Inferior parietal cortex (tissue), 1 donor: ENCODE results near the gene CACHD1.

ENCODE experiments used
- DNase-seq: peaks from one replicate; pipeline ENCODE4 v3.0.0-alpha.2; 2016; ENCODE audit errors: extremely low spot score

CACHD1 gene

DNA sequence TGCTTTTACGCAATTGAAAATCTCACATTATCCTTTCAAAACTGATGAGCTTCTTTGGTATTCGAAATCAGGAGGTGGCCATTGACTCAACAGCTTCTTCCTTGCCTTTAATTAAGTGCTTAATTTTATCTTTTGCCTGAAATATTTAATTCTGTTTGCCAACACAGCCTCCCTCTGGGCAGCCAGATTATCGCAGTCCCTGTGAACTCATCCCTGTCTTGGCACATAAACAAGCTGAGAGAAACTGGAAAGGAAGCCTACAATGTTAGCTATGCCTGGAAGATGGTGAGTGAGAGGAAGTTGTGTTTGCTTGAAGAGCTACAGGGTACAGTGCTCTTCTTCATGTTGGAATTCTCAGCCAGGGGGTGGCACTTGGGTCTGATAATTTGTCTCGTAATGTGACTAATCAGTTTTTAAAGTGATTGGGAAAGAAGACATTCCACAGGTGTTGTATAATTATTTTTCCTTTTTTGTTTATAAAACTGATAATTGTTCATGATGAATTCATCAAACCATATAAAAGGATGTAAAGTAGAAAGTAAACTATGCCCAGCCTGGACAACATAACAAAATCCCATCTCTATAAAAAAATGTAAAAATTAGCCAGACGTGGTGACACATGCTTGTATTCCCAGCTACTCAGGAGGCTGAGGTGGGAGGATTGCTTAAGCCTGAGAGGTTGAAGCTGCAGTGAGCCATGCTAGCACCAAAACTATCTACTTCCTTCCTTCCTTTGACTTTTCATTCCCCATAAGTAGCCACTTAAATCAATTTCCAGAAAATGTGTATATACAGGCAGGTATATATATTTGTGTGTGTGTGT is 184.8 kb downstream of the CACHD1 start:
- DNase-seq: no peak

DNA sequence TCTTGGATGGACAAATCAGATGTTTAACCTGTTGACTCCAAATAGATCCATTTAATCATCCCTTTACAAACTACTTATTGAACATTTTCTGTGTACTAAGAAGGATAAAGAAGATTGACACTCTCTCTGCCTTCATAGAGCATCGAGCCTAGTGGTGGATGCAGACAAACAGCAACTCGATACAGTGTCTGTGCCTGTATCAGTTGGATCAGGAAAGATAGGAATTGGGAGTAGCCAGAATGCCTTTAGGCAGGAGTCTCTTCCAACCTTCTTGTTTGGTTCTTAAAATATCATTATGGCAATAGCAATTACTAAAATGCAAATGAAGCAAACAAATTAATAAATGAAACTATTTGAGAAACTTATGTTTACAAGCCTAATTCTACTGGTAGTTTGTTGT is 185.9 kb downstream of the CACHD1 start:
- no peak for DNase-seq

DNA sequence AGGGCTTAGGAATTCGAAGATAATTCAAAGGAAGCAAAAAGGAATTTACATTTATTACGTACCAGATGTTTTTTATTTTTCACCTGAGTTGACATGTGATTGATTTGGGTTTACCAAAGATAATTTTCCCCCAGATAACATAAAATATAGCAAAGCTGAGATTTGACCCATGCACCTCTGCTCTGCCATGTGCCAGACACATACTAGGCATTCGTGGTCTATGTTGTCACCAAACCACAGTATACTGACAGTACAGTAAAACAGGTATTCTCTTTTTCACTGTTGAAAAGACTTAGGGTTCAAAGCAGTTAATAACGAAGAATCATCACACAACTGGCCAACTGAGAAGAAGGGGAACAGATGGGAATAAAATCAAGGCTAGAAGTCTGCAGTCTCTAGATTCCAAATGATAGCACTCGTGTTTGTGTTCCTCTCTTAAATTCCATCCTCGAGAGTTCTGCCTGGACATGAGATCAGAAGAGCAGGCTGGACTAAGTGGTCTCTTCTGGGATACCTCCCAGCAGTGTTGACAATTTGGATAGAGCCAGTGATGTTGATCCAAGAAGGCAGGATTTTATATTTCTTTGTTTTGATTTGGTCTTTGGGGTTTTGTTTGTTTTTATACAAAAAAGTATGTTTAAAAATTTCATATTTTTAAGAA is 189.7 kb downstream of the CACHD1 start:
- no peak for DNase-seq

DNA sequence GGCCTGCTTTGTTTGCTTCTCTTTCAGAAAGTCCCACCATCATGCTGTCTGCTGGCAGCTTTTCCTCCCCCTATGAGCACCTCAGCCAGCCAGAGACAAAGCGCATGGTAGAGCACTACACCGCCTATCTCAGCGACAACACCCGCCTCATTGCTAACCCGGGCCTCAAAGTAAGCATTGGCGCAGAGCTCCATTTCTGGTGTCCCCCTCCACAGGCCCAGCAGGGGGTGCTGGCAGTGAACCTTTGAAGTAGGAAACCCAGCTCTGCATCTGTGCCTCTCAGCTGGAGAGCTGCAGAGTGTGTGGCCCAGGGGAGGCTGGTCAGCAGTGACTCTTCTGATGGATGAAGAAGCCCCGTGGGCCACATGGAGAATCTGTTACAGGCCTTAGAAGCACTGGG is 193.7 kb downstream of the CACHD1 start:
- DNase-seq: no peak

DNA sequence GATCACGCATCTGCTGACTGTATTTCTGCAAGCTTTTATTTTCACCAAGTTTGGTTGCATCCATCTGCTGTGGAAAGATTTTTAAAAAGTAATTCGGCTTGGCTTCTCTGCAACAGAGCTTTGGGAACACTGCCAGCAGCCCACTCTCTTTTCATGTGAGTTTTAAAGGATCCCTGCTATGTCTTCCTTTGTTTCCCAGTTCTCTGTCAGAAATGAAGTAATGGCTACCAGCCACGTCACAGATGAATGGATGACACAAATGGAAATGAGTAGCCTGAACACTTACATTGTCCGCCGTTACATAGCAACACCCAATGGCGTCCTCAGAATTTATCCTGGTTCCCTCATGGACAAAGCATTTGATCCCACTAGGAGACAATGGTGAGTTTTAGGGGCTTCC is 194.4 kb downstream of the CACHD1 start:
- no peak for DNase-seq

DNA sequence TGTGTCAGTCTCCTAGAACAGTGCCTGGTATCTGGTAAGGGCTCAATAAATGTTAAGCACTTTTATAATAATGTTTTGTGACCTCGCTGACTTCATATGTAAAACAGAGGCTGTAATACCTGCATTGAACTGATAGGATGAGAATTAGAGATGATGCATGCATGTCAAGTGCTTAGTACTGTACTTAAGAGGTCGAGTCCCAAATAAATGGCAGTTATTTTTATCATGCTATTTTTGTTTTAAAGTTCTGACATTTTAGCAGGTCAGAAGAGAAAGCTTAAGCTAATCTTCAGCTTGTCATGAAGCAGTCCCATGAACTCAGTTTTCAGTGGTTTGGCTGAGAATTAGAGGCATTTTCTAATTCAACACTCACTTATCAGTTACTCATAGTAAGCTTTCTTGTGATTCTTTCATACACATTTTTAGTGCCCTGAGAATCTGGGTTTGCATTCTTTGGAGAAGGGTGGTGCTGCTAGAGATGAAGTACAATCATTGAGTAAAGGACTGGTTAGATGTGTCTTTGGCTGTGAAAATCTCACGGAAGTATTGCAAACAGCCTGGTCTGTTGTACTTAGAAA is 199.3 kb downstream of the CACHD1 start:
- no peak for DNase-seq

DNA sequence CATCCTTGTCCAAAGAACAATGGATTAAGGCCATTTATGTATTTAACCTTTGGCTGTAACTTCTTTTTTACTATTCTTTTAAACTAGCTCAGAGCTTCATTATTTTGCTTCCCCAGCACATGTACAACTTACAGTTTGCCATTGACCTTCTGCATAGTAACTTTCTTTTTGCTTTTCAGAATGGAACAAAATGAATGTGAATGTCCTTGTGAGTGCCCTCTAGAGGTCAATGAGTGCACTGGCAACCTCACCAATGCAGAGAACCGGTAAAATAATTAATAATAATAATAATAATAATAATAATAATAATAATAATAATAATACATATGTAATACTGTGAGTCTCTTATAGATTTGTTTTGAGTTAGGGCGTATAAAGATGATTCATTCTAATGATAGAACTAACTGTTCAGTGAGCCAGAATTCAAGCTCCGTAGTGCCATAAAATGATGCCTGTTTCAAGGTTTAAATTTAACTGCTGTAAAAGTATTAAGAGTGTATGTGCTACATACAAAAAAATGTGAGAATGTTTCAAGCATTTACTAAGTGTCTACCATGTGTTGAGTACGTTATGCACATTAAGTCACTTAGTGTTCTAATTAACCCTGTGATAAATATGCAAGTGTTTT is 205.9 kb downstream of the CACHD1 start:
- no peak for DNase-seq

DNA sequence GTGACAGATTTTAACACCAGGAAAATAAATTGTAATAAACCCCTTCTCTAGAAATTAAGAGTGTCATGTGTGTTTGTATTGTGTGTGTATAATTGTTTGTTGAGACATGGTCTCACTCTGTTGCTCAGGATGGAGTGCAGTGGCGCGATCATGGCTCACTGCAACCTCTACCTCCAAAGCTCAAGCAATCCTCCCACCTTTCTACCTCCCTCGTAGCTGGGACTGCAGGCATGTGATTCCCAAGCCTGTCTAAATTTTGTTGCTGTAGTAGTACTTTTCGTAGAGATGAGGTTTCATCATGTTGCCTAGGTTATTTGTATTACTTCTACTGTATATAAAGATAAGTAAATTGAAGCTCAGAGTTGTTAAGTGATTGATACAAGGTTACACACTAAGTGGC is 206.5 kb downstream of the CACHD1 start:
- no peak for DNase-seq

DNA sequence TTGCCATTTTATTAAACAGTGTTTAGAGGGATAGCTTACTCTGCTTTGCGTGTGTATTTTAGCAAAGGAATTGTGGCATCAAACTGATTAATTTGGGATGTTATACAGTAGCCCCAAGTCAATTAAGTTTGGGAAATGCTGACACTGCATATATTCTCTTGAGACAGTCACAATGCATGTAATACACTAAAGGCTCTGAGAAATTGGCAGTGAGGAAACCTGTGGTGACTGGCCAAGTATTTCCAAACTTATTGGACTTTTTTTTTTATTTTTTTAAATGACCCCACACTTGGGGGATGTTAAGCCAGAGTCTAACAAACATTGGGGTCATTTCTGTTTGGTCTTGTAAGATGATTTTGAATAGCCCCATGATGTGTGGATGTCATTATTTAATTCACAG is 207.6 kb downstream of the CACHD1 start:
- no peak for DNase-seq

DNA sequence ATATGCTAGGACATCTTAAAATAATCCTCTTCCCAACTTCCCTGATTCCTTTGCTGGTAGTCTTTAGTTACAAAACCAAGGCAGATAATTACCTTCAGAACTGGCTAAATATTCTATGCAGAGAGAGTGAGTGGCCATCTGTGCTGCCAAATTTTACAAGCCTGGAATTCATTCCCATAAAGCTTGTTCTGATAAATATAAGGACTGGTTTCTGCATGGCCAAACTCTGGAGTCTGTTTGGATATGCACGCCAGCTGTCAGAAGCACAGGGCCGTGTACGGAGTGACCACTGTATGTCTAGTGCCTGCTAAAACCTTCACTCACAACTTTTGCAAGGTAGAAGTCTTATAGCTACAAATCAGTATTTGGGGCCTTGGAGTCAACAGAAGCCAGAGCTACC is 208.4 kb downstream of the CACHD1 start:
- DNase-seq: no peak

DNA sequence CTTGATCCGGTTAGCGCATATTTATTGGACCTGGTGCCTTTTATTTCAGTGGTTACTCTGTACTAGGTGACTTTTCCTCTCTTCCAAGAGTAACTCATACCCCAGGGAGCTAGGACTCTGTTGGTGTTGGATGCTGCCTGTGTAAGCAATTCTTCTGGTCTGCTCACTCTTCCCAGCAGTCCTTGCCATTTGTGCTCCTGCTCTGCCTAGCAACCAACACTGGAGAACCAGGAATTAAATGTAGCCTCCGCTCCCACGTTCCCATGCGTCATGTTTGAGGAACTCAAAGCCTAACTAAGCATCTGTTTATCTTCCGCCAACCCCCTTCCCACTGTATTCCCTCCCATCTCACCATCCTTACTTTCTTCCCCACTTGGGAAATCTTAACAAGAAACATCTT is 209.2 kb downstream of the CACHD1 start:
- no peak for DNase-seq

DNA sequence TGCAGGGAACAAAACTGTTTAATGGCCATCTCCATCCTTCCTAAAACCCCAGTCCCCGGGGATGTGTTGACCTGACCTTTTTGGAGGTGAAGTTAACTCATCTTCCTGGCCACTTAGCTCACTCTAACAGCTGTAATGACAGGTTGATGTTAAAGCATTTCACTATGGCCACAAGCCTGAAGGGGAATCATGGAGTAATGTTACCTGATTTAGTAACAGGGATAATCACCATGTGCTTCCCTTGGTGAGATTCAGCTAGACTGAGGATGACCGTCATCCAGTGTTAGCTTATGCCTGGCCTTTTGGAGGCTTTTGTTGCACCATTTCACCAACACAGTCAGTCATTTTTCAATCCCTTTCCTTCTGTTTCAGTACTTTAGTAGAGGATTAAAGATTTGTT is 210.7 kb downstream of the CACHD1 start:
- DNase-seq: no peak

DNA sequence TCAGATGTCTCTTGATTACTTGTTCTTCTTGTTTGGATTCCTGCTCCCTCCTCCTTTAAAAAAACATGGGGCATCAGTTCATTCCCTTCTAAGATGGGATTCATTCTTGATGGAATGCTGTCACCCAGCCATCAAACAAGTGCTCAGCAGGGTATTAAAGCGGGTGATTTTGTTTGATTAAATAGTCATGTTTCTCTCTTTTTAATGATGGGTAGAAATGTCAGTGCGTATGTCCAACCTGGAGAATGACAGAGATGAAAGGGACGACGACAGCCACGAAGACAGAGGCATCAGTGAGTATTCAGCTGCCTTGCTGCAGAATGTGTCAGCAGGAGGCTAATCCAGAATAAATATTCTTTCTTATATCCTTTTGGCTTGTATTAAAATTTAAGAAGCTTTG is 211.1 kb downstream of the CACHD1 start:
- DNase-seq: no peak

DNA sequence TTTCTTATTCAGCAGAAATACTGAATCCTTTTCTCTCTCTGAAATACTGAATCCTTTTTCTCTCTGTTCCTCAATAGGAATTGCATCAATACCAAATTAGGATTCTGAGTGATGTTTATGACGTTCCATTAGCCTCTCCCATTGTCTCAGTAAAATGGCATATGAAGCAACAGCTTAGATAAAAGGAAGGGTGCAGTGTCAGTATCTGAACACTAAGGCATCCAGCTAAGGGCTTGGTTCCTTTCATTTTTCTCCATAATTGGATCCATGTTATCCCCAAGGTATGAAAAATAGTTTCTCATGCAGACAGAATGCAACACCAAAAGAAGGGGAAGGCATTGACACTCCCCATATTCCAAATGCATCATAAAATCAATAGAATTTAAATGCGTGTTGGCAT is 213.5 kb downstream of the CACHD1 start:
- no peak for DNase-seq

DNA sequence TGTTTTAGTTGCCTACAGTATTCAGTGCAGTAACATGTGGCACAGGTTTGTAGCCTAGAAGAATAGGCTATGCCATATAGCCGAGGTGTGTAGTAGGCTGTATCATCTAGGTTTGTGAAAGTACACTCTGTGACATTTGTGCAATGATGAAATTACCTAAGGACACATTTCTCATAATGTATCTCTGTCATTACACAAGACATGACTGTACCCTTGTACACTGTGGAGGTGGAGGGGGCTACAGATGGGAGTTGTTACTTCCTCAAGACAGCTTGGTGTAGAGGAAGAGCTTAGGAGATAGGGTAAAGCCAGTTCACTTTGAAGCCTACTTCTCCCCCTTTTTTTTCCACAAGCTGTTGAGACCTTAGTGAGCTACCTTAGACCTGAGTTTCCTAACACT is 215.3 kb downstream of the CACHD1 start:
- DNase-seq: no peak

DNA sequence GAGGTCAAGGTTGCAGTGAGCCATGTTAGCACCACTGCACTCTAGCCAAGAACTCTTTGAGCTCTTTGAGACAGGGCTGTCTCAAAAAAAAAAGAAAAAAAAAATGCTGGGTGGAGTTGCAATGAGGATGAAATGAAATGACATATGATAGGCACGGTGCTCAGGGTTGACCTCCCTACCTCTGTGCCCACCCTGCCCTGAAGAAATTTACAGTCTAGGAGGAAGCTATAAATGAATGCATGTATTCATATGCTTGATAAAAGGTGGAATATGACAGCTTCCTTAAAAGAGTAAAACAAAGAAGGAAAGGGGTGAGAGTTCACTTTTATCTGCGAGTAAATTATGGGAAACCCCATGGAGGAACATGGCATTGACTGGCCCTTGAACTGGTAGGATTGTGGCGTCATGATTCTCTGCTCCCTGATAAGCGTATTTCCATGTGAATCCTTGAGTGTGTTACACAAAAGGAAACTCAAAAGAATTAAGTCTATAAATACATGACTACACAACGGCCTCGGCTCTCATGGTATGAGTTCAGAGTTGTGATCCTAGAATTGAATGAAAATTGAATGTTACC is 215.9 kb downstream of the CACHD1 start:
- no peak for DNase-seq

DNA sequence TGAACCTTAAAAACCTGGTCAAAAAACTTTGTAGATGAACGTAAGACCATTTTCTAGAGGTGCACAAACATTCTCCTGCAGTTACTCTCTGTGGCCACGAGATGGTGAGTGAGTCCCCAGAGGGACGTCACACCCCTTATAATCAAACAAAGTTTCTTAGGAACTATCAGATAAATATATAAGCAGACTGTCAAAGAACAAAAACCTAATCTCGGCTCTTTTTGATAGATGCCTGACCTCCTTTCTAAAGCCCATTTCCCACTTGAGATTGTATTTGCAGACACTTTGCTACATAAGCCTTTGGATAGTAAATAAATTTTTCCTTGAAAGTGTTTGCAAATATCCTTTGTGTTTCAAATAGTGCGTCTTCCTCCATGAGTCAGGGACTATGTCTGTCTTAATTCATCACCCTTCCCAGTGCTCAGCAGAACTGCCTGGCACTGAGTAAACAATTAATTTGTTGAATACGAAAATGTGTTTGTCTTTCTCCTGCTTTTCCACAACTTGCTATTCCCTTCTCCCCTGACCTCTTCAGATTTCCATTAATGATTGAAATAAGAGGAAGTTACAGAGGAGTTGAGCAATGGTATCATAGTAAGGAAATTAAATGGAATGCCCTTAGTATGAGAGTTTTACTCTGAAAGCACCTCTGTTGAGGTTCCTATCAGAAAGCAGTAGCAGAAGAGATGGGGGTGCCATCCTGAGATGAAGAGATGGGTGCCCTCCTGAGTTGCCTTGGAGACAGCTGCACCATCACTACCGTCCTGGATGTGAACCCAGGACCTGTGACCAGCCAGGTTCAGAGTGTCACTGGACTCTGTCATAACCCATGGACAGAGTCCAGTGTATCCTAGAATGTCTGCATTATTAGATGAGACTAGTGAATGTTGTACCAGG is 217.1 kb downstream of the CACHD1 start:
- peak; percentile 71 for DNase-seq

DNA sequence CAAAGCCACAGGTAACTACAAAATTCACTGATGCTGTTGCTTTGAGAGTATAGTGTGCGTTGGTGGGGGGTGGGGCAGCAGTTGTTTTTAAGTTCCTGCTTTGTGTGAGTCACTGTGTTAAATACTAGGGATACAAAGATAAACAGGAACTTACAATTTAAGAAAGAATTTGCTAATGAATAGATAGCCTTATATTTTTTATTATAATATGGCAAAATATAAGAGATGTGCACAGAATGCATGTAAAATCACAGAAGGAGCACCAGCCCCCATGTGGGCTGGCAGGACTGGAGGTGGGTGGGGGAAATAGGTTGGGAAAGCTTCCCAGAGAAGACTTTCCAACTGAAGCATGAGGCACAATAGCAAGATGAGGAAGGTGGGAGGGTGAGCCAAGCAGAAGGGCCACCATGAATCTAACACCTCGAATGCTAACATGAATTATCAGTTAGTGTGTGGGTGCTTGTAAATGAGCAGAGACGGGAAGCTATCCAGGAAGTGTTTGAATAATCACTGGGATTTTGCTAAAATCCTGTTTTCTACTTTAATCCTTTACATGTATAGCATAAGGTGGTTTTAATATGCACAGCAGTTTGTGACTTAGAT is 217.9 kb downstream of the CACHD1 start:
- peak; percentile 56 for DNase-seq

DNA sequence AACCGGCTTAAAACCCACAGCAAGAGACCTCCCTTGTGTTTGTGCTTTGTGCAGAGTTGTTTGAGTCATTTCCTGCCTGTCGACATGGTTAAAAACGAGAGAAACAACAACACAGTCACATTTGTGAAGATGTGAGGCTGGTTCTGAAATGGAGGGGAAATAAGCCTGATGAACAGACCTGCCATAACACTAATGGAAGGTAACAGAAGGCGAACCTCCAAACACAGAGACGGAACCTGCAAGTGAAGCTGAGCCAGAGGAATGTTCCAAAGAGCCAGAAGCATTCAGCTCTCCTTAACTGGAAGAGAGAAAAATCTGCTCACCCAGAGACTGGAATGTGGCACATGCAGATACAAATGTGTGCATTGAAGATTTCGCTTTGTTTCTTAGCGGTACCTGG is 221.7 kb downstream of the CACHD1 start:
- no peak for DNase-seq

DNA sequence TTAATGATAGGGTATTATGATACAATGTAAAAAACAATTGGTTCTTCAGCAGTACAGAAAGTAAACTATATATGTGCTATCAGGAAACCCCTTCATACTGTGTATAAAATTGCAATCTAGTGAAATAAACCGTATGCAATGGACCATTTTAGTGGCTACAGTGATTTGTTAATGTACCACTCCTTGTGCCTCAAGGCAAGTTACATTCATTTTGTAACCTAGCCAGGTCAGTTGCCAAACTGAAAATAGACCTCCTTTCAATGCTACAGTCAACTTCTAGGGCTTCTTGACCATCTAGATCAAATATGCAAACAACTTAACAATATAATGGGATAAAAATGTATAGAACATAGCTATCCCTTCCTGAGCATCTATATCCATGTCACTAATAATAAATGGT is 223.0 kb downstream of the CACHD1 start:
- DNase-seq: no peak

DNA sequence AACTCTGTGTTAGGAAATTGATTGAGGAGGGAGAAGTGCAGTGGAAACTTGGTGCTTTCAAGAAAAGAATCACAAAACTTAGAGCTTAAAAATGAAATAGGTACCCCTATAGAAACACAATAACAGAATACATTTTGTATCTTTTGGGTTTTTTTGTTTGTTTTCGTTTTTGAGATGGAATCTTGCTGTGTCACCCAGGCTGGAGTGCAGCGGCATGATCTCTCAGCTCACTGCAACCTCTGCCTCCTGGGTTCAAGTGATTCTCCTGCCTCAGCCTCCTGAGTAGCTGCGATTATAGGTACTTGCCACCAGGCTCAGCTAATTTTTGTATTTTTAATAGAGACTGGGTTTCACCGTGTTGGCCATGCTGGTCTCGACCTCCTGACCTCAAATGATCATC is 223.5 kb downstream of the CACHD1 start:
- DNase-seq: no peak
